Tibial nerve (tissue), 4 donors: Measurements from ENCODE around the gene LAMP1. TPM values are rescaled to one million over a fixed set of nuclear protein-coding genes. Genes with fewer than 3 reads are reported as not detected.
"Not testable (repeated sequence)": the region's sequence is repeated elsewhere in the genome, so short reads cannot be mapped to it uniquely, and the experiment has no call there.

Experiments
- DNase-seq, 2 donors: peaks; one replicate each; pipeline ENCODE4 v3.0.0-alpha.2; 2019; ENCODE audit warnings: low spot score in 2 of 2
- H3K27ac ChIP-seq, 4 donors: fragments of 200-600 bp; sonication (generic) in 3 of 4; one replicate each; pipeline ENCODE4 v1.5.1; 2017 to 2019; ENCODE audit warnings: mild to moderate bottlenecking in 1 of 4
- H3K27me3 ChIP-seq, 2 donors: fragments of 200-600 bp; sonication (generic) in 1 of 2; one replicate each; pipeline versions ENCODE4 v1.5.1 to v1.6.0; 2017 to 2019
- H3K36me3 ChIP-seq, 3 donors: fragments of 200-600 bp; sonication (generic); one replicate each; pipeline ENCODE4 v1.5.1; 2018 to 2019
- H3K4me1 ChIP-seq, 4 donors: fragments of 200-600 bp; sonication (generic) in 3 of 4; one replicate each; pipeline ENCODE4 v1.5.1; 2017 to 2019
- H3K4me3 ChIP-seq, 4 donors: fragments of 200-600 bp; sonication (generic) in 3 of 4; one replicate each; pipeline ENCODE4 v1.5.1; 2017 to 2019; ENCODE audit warnings: mild to moderate bottlenecking in 1 of 4, moderate library complexity in 1 of 4
- H3K9me3 ChIP-seq, 4 donors: fragments of 200-600 bp; sonication (generic) in 3 of 4; one replicate each; pipeline ENCODE4 v1.5.1; 2017 to 2019
- EP300 ChIP-seq, 2 donors: sonication (generic); formaldehyde crosslinking; IDR thresholded peaks; one replicate each; pipeline ENCODE4 v1.6.1; 2017; ENCODE audit warnings: antibody characterized with exemption in 2 of 2, mild to moderate bottlenecking in 1 of 2
- POLR2A ChIP-seq, 2 donors: fragments of 450-650 bp; IDR thresholded peaks; one replicate each; pipeline ENCODE4 v1.6.1; 2017; ENCODE audit warnings: antibody characterized with exemption in 2 of 2, mild to moderate bottlenecking in 2 of 2, moderate library complexity in 2 of 2
- WGBS, 2 donors: methylation state at CpG; one replicate each; pipeline ENCODE4 v1.1.5; 2018; 5-methylcytosine and 5-hydroxymethylcytosine counted together
- total RNA-seq, 4 donors: library from RNA; depleted of rRNA; stranded (reverse); fragments of >200 nt; gene quantifications; one replicate each; pipeline ENCODE4 v1.1.0, GENCODE V29; 2016
- TF ChIP-seq, protein P1 (sequence below), 5 experiments: fragments of 200-600 bp in 3 of 5; fragments of 450-650 bp in 2 of 5; sonication (generic) in 3 of 5; IDR thresholded peaks; one replicate each; pipeline ENCODE4 v1.5.1; 2016 to 2019; ENCODE audit warnings: antibody characterized with exemption in 5 of 5, mild to moderate bottlenecking in 3 of 5, moderate library complexity in 2 of 5

LAMP1 gene
- total RNA-seq, 4 donors from 2014 or later: 114 to 166 (median 130) TPM

GRCh38 chr13:113342820-113343691, 46.0 kb downstream of the LAMP1 start:
- Histone ChIP-seq H3K36me3 (peaks cover 0 to 50% (median 0%) of the 10 kb centered on the region in 3 donors), H3K4me1 (no peaks in the 10 kb centered on the region), H3K27ac (no peak overlapping the region), H3K4me3 (no peak overlapping the region), H3K27me3 (no peaks in the 10 kb centered on the region), H3K9me3 (no peaks in the 10 kb centered on the region)
- 86 to 90% methylated on average over 27 to 34 of the region's 34 CpGs for WGBS, 2 donors
- DNase-seq: no peak
- TF ChIP-seq EP300 (IDR thresholded peaks at IDR 0.05) (no peak), POLR2A (IDR thresholded peaks at IDR 0.05) (no peak)
- TF ChIP-seq, protein P1, sequence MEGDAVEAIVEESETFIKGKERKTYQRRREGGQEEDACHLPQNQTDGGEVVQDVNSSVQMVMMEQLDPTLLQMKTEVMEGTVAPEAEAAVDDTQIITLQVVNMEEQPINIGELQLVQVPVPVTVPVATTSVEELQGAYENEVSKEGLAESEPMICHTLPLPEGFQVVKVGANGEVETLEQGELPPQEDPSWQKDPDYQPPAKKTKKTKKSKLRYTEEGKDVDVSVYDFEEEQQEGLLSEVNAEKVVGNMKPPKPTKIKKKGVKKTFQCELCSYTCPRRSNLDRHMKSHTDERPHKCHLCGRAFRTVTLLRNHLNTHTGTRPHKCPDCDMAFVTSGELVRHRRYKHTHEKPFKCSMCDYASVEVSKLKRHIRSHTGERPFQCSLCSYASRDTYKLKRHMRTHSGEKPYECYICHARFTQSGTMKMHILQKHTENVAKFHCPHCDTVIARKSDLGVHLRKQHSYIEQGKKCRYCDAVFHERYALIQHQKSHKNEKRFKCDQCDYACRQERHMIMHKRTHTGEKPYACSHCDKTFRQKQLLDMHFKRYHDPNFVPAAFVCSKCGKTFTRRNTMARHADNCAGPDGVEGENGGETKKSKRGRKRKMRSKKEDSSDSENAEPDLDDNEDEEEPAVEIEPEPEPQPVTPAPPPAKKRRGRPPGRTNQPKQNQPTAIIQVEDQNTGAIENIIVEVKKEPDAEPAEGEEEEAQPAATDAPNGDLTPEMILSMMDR (IDR thresholded peaks at IDR 0.05): no peak

DNA sequence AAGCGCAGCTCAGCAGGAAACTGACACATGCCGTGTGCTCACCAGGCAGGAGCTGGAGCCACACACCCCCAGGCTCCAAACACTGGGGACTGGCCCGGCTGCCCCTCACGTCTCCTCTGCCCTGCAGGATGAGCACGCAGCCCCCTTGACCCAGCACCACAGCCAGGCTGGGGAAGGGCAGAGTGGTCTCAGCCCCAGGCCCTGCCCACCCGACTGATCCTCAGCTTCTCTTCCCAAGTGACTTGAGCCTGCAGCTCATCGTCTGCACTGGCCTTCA, 46.6 kb downstream of the LAMP1 start:
- no peak for DNase-seq
- TF ChIP-seq, protein P1 (IDR thresholded peaks at IDR 0.05): no peak
- no peak for TF ChIP-seq EP300 (IDR thresholded peaks at IDR 0.05)
- TF ChIP-seq POLR2A (IDR thresholded peaks at IDR 0.05): no peak
- H3K27ac ChIP-seq: no peak overlapping the region
- peaks cover 0 to 50% (median 1%) of the 10 kb centered on the region in 3 donors for H3K36me3 ChIP-seq
- H3K27me3 ChIP-seq: no peaks in the 10 kb centered on the region
- 92 to 97% methylated on average over 7 of the region's 7 CpGs for WGBS, 2 donors
- no peaks in the 10 kb centered on the region for H3K9me3 ChIP-seq
- H3K4me3 ChIP-seq: no peak overlapping the region
- H3K4me1 ChIP-seq: no peaks in the 10 kb centered on the region

DNA sequence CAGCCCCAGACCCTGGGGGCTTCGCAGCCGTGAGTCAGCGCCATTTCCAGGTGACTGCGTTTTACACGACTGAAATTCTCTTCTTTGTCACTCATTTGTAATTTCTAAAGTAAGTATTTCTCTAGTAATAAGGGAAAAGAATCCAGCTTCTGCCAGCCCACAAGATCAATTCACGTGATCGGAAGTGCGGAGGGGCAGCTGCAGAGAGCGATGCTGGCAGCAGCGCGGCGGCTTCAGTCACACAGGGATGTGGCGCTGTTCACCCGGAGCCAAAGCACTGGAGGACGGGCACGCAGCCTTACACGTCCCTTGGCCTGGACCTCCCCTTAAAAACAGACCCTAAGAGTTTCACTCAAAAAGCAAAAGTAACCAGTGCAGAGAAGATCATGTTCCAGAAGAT, 48.4 kb downstream of the LAMP1 start:
- Histone ChIP-seq H3K4me3 (no peak overlapping the region), H3K27ac (no peak overlapping the region), H3K4me1 (no peaks in the 10 kb centered on the region), H3K27me3 (no peaks in the 10 kb centered on the region), H3K36me3 (peaks cover 0 to 65% (median 6%) of the 10 kb centered on the region in 3 donors), H3K9me3 (no peaks in the 10 kb centered on the region)
- TF ChIP-seq EP300 (IDR thresholded peaks at IDR 0.05): no peak
- TF ChIP-seq, protein P1 (IDR thresholded peaks at IDR 0.05): no peak
- TF ChIP-seq POLR2A (IDR thresholded peaks at IDR 0.05): no peak
- WGBS, 2 donors: 96% methylated on average over 17 of the region's 17 CpGs
- DNase-seq: no peak

GRCh38 chr13:113347736-113348225, 50.7 kb downstream of the LAMP1 start:
- 91 to 96% methylated on average over 18 of the region's 19 CpGs for WGBS, 2 donors

GRCh38 chr13:113348591-113348990, 51.6 kb downstream of the LAMP1 start:
- H3K4me3 ChIP-seq: no peak overlapping the region
- no peak overlapping the region for H3K27ac ChIP-seq
- TF ChIP-seq, protein P1 (IDR thresholded peaks at IDR 0.05): no peak
- no peak for TF ChIP-seq POLR2A (IDR thresholded peaks at IDR 0.05)
- TF ChIP-seq EP300 (IDR thresholded peaks at IDR 0.05): no peak
- peaks cover 0 to 63% (median 6%) of the 10 kb centered on the region in 3 donors for H3K36me3 ChIP-seq
- no peaks in the 10 kb centered on the region for H3K4me1 ChIP-seq
- H3K9me3 ChIP-seq: no peaks in the 10 kb centered on the region
- no peaks in the 10 kb centered on the region for H3K27me3 ChIP-seq
- DNase-seq: no peak
- 93 to 97% methylated on average over 17 of the region's 17 CpGs for WGBS, 2 donors

More at GRCh38 chr13:113347736-113348225, 50.7 kb downstream of the LAMP1 start:
- not testable (repeated sequence) for H3K27ac ChIP-seq, H3K9me3 ChIP-seq, DNase-seq, H3K4me1 ChIP-seq, H3K27me3 ChIP-seq, H3K4me3 ChIP-seq
- H3K36me3 ChIP-seq: peaks cover 0 to 66% (median 6%) of the 10 kb centered on the region in 3 donors
